DMS114 treated with DMSO at 0.1 percent for 48 hours (cell line): Measurements from ENCODE around the gene PLPPR1.
A peak's percentile ranks its signal among the peaks of the same experiment; 100 is the strongest.
"Not testable (repeated sequence)": the region's sequence is repeated elsewhere in the genome, so short reads cannot be mapped to it uniquely, and the experiment has no call there.

ENCODE experiments used
- DNase-seq: peaks from one replicate; lab custom pipeline; 2025; ENCODE audit not compliant: unreplicated experiment; lab: John Stamatoyannopoulos, UW

Gene PLPPR1

DNA sequence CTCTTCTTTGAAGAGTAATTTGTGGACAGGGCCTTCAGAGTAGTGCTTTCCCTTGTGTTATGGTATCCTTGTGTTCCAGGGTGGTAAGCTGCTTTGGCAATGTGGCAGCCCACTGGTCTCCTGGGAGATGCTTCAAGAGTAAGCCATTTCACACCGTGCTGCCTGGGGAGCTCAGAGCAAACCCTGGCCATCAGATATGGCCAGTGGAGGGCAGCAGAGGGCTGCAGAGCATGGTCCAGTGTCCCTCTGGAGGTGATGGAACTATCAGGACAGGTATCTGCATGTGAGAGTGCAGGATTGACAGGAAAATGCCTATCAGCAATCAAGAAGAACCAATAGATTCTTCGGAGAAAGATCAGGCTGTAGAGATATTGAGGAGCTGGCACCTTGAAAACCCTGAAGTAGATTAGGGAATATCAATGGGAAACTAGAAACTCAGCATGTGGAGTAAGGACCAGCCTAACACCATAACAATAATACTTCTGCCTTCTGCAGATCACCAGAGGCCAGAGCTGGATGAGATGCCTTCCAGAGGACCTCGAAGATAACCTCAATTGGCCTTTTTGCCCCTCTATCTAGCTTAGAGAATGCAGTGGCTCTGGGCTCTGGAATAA lies 90.8 kb downstream of the PLPPR1 start:
- DNase-seq: peak; percentile 5

DNA sequence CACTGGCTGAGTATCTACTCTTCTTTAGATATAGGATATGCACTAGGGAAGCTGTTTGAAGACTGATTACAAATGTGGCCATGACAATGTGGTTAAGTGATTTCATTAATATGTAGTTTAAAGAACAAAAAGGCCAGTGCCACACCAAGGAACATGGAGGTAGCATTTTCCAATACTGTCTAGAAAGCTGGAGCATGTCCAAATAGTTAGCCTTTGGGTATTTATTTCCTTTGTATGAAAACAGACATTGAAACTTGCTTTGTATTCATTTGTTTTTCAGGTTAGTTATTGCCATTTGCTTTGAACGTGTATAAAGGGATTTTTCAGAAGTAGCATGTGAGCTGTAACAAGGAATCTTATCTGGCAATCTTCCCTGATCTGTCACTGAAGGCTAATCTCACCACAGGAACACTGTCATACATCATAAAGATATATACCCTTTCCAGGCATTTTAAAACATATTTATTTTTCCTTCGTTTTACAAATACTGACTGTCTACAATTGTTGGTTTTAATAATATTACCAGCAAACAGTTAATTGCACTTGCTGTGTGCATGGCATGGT lies 93.4 kb downstream of the PLPPR1 start:
- DNase-seq: no peak

DNA sequence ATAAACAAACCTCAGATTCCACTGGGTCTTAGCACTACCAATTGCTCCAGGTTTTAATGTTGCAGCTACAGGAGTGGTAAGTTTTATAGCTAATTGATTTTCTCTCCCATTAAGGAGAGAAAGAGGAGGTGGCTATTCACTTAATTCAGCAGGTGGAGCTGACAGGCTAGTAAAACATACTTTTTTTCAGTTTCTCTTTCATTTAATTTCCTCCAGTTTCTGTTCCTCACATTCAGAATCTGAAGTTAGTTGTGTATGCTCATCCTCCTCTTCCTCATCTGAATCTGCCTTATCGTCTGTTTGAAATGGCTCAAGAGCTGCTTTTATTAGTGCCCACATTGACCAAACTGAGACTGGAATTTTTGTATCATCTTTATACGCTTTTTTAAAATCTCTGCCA lies 98.0 kb downstream of the PLPPR1 start:
- no peak for DNase-seq

DNA sequence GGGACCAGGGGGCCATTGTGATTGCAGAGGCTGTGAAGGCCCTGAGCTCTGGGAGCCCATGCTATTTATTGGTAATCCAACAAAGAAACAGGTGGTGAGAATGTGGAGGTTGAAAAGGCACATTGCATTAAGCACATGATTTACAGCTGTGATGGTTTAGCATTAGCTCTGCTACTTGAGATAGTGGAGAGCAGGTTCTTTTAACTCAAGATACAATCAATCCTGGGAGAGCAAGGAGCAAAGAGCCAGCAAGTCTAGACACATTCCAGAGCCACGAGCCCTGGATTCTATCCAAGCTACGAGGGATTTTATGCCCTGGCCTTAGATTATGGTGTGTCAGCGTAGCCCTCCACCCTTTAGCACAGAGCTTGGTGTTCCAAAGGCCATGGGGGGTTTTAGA lies 98.8 kb downstream of the PLPPR1 start:
- not testable (repeated sequence) for DNase-seq

DNA sequence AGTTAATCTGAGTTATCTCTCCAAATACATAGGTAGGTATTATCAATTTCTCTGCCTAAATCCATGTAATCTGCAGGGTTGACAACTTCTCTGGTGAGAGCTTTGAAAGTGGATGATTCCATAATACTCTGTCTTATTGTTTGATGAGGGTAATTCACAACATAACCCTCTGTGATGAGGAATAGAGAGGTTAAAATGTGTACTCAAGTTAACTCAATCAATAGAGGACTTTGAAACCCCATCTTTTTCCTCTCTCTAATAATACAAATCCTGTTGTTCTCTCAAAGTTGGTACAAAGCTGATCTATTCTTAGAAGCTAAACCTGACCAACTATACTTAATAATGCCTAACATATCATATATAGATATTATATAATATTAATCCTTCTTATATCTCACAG lies 100.1 kb downstream of the PLPPR1 start:
- no peak for DNase-seq

DNA sequence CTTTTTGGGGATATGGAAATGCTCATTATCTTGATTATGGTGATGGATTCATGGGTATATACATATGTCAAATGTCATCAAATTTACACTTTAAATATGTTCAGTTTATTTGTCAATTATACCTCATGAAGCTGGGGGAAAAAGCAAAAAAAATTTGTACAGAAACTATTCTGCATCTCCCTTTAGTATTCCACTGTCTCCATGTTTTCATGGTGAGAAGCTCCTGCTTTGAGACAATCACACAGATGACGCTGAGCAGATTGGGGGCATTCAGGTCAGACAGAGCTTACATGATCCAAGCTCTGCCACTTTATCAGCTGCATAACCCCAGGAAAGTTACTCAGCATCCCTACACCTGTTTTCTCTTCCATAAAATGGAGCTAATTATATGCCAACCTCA lies 101.5 kb downstream of the PLPPR1 start:
- DNase-seq: no peak

DNA sequence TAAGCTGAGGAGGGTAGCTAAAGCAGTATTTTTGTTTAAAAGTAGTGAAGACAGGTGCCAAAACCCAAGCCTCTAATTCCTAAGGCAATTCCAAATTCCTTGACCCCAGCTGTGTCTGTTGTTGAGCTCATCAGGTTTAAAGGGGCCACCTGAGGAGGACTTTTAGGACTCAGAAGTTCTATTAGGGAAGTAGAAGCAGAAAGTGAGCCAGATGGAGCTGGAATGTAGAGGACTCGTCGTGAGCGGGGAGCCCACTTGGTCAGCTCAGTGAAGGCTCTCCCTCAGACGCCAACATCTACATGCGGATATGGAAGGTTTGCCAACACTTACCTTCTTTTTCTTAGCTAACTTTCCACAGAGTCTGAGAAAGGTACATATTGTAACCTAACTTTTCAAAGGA lies 102.8 kb downstream of the PLPPR1 start:
- no peak for DNase-seq

DNA sequence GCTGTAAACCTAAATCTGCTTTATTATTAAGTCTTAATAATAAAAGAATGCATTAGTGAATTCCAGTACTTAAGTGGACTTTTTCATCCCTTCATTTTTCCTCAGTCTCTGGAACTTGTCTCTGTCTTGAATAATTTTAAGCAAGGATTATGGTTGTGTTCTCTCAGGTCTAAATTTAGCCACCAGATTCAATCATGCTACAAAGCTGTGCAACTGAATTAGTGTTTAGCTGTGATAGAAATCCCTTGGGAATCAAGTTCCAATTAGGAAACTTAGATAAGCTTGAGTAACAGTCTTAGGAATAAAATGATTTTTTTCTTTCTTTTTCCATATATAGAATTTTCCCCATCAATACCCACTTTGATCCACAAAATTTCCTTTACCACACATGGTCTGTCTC lies 104.3 kb downstream of the PLPPR1 start:
- no peak for DNase-seq

DNA sequence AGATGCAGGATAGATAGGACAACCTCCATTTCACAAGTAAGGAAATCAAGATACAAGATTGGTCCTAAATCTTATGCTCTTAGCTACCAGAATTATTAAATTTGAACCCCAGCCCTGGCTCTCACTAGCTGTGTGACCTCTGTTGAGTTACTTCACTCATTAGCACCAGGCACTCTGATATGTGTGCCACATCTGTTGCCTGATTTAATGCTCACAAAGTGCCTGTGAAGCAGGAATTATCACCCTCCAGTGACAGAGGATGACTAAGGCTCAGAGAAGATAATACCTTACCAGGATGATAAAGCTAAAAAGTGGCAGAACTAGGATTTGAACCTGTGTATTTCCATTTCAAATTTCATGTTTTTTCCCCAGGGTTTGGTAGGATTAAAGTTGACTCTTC lies 110.0 kb downstream of the PLPPR1 start:
- DNase-seq: no peak

DNA sequence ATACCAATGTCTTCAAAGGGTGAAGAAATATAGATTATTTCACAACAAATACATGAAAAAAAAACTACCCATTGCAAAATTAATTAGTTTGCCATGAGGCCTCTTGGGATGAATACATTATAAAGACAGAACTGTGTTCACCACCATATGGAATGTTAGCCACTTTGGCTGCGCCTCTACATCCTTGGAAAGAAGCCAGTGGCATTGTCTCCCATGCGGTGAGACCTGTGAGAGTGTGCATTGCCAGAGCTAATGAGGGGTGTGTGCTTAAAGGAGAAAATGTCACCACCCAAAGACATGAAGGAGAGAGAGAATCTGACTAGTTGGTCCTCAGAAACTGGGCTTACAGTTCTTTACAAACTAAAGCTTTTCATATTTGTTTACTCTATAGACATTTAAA lies 110.6 kb downstream of the PLPPR1 start:
- no peak for DNase-seq

DNA sequence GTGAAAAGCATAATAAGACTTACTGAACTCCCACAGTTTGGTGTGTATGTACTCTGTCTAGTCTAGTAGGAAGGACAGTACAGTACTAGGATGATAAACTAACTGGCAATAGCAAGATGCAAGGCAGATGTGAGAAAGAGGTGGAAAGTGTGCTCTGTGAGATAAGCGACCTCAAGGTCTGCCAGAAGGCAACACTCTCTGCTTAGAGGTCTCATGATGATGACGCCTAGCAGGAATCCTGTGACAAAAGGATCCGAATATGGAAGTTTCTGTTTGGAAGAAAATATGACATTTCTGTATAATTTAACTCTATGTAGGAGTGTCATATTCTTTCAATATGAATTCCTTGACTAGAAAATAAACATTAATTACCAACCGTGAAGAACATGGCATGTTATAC lies 112.2 kb downstream of the PLPPR1 start:
- no peak for DNase-seq

DNA sequence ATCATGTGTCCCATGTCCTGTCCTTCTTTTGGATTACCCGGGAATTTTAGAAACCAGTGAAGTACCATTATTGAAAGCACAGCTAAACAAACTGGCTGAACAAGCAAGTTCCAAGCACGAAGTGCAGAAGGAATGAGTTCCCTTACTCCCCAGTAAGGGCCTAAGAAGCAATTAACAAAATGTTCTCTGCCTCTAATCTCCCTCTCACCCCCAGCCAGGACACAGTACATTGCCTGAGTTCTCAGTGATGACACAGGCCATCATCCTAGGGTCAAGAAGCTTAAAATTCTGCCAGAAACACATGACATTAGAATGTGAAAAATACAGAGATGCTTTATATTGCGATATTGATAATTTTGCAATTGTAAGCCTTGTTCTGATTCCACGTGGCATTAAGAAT lies 118.0 kb downstream of the PLPPR1 start:
- no peak for DNase-seq

DNA sequence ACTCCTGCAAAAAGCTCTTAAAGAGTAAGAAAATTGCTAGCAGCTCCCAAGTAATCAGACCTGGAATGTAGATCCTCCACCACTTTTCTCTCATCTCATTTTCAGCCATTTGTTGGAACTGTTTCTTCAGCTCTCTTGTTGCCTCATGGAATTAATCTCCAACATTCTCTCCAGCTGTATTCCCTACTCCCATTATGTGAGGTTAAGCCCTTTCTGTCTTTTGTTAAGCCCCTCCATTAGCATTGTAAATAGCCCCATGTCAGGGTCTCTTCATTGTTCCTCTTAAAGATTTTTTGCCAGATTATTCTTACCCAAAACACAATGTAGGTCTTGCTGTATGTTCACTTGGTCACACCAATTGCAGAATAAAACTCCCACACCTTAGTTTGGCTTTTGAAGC lies 119.8 kb downstream of the PLPPR1 start:
- DNase-seq: no peak

DNA sequence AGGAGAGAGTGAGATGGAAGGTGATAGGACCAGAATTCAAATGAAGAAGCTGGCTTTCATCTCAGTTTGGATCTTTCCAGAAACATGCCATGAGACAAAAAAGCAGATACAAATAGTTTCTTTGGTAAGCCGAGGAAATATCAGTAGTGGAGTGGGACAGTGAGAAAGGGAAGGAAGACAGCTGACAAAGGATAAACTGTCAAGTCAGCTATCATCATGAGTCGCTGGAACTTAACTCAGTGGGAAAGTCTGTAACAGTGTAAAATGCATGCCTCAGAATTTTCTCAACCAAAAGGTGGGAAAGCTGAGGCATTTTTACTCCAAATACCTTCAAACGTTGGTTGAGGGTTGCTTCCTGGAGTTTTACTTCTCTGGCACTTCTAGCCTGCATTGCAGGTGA lies 129.8 kb downstream of the PLPPR1 start:
- DNase-seq: no peak

DNA sequence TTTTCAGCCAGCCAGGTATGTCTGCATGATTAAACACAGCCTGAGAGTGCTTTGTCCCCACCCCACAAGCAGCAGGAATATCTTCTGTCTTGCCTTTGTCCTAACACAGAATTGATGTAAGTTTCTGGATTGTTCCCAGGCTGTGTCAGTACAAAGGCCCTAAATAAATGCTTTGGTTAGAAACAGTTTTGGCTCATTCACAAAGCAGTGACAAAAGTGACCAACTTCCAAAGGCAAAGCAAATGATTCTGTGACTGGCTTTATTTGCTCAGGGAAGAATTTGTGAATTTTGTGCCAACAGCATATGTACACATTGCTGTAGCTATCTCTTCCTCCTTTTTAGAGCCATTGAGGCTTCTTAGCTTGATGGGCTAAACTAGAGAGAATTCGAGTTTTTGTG lies 133.7 kb downstream of the PLPPR1 start:
- DNase-seq: no peak

DNA sequence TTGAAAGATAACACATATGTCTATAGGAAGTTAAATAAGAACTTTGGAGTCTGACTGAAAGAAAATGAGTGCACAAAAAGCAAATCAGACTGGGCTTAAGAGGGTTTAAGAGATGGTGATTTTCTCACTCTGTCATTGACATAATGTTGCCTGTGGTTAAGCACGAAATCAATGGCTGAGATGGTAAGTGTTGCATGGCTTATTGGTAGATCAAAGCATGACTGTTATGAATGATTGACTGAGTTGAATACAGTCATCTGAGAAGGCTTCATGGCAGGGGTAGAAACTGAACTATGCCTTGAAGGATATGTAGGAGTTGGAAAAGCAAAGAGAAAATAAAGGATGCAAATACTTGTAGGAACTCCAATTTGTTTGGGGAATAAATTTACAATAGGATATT lies 136.6 kb downstream of the PLPPR1 start:
- no peak for DNase-seq

DNA sequence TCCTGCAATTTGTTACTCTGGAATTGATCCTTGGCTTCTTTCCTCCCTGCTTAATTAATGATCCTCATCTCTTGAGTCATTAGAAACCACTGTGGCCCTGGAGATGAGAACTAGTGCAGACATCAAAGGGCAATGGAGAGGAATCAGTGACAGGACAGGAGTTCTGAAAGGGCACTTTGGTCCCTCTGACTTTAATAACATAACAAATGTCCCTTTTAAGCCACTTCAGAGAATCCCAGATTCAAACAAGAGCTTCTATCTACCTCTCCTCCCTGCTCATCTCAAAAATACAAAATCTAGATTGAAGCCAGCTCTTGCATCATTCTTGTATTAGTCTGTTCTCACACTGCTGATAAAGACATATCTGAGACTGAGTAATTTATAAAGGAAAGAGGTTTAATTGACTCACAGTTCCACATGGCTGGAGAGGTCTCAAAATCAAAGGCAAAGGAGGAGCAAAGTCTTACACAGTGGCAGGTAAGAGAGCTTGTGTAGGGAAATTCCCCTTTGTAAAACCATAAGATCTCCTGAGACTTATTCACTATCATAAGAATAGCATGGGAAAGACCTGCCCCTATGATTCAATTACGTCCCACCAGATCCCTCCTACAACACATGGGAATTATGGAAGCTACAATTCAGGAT lies 139.1 kb downstream of the PLPPR1 start:
- no peak for DNase-seq

DNA sequence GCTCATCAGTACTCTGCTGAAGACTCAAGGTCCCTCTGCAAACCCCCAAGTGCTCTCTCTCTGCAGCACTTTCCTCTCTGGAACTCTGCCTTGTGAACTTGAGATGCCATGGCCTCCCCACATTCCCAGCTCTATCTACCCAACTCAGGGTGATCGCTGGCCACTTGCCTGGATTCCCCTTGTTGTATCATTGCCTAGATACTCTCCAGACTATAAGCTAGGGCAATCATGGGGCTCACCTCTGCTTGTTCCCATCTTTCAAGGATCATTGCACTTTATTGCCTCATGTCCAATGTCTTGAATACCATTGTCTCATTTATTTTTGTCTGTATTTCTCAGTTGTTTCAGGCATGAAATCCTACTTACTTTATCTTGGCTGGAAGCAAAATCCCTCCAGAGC lies 144.1 kb downstream of the PLPPR1 start:
- DNase-seq: no peak

DNA sequence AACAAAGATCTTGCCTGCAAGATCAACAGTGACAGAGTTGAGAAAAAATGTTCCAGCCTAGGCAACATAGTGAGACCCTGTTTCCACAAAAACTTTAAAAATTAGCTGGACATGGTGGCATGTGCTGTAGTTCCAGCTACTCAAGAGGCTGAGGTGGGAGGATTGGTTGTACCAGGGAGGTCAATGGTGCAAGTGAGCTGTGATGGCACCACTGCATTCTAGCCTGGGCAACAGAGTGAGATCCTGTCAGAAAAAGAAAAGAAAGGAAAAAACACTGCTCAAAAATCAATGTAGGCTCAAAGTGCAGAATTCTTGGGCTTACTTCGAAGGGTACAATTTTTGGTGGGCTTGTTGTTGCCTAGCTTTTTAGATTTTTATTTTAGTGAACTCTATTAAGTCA lies 145.4 kb downstream of the PLPPR1 start:
- DNase-seq: no peak

DNA sequence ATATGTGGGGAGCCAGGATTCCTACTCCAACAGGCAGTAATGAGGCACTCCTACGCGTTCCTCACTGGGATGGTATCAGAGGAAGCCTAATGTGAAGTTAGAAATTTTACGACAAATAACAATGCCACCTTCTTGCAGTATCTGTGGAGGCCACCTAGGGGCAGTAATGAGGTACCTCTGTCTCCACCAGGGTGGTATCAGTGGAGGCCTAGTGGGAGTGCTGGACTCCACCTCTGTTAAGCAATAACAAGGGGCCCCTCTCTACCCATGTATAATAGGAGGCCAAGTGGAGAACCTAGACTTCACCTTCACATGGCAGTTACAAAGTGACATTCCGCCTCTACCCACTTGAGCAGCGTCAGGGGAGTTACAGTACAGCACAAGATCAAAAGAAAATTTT lies 147.9 kb downstream of the PLPPR1 start:
- DNase-seq: no peak

DNA sequence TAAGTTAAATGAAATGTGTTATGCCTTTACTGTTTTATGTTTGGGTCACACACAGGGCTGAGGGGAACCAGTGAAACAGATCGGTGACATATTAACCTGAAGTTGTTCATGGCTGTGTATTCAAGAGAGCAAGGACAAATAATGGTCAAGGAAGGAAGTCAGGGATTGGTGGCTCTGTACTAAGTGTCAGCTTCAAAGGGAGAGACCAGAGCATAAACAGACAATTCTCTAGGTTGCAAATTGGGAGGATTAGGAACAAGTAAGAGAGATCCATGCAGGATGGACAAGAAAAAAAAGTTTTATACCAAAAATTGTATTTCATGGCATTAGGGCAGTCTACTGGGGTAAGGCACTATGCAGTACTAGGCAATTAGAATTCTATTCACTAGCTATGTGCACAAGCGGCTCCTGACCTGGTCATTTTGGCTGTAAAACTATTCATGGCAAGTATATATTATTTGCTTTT lies 156.3 kb downstream of the PLPPR1 start:
- no peak for DNase-seq

DNA sequence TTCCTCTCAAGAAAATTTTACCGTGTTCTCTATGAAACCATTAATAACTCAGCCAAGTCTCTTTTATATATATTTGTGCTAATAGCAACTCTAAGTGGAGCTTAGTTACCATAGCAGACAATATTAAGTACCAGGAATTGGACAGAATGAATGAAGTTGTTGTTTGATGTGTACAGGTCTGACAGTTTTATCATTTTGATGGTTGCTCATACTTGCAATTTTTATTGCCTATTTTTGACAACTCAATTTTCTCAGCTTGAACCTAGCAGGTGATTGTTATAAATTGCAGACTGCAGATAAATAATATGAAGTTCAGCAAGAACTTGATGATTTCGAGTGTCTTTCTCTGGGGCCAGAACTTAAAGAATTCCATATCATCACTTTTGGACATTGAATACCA lies 163.2 kb downstream of the PLPPR1 start:
- DNase-seq: no peak

DNA sequence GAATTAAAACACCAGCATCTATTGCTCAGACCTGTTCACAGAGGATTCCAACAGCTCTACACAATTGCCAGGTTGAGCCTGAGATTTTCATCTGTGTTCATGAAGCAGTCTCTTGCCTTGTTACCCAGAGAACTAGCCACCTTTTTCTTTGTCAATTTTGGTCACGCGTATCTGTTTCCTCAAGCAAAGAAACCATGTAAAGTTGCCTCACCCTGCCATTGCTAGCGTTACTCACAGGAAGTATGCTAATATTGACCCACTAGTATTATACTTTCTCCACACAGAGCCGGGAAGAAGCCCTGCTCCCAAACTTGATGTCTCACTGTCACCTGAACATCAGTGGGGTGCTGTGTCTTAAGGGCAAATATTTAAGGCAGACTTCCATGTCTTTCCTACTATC lies 168.5 kb downstream of the PLPPR1 start:
- DNase-seq: no peak
